Activated CD8-positive, alpha-beta T cell treated with anti-CD3 and anti-CD28 coated beads for 36 hours (primary cell): ENCODE measurements around the gene VGLL1. TPM values are rescaled to one million over a fixed set of nuclear protein-coding genes. Genes with fewer than 3 reads are reported as not detected.

Experiments
- ATAC-seq: fragments of 200-7000 bp; cut with Tn5 transposase; one replicate; pipeline ENCODE4 v1.10.0; 2021; ENCODE audit warnings: mild to moderate bottlenecking, moderate library complexity
- CTCF ChIA-PET: fragments of 350-600 bp; sonication (Branson Sonifier 250); formaldehyde crosslinking; loops from one replicate; lab custom pipeline; 2021; ENCODE audit warnings: antibody characterized with exemption; lab: Charles Lee
- POLR2A ChIA-PET: fragments of 350-600 bp; sonication (Branson Sonifier 250); formaldehyde crosslinking; loops from one replicate; lab custom pipeline; 2021; ENCODE audit warnings: antibody characterized with exemption; lab: Charles Lee
- DNase-seq: peaks from one replicate; pipeline ENCODE4 v3.0.0-alpha.2; 2020
- H3K27ac Mint-ChIP-seq: one replicate; pipeline ENCODE4 v1.8.0; 2021; ENCODE audit warnings: mild to moderate bottlenecking, mixed read lengths
- H3K27me3 Mint-ChIP-seq: one replicate; pipeline ENCODE4 v1.8.0; 2021; ENCODE audit warnings: mixed read lengths
- H3K36me3 Mint-ChIP-seq: one replicate; pipeline ENCODE4 v1.8.0; 2021; ENCODE audit warnings: low read depth, mixed read lengths
- H3K4me1 Mint-ChIP-seq: one replicate; pipeline ENCODE4 v1.8.0; 2021; ENCODE audit warnings: low read depth, mixed read lengths
- H3K4me3 Mint-ChIP-seq: one replicate; pipeline ENCODE4 v1.8.0; 2021; ENCODE audit warnings: mild to moderate bottlenecking, moderate library complexity, mixed read lengths
- H3K9me3 Mint-ChIP-seq: one replicate; pipeline ENCODE4 v1.8.0; 2021; ENCODE audit warnings: mixed read lengths
- intact Hi-C: fragments of 100-400 bp; cut with micrococcal nuclease; formaldehyde crosslinking; loops from one replicate; pipeline ENCODE4 v1.10.0; 2022
- total RNA-seq, 2 experiments: library from RNA; stranded (reverse); gene quantifications; one replicate each; pipeline ENCODE4 v1.2.3, GENCODE V29; 2021
- TF ChIP-seq, protein P1 (sequence below): fragments of 200-600 bp; IDR thresholded peaks from one replicate; pipeline ENCODE4 v1.8.0; 2022; ENCODE audit warnings: antibody characterized with exemption, mild to moderate bottlenecking

Gene VGLL1
- total RNA-seq, 2 experiments from 2014 or later, result not detected

DNA sequence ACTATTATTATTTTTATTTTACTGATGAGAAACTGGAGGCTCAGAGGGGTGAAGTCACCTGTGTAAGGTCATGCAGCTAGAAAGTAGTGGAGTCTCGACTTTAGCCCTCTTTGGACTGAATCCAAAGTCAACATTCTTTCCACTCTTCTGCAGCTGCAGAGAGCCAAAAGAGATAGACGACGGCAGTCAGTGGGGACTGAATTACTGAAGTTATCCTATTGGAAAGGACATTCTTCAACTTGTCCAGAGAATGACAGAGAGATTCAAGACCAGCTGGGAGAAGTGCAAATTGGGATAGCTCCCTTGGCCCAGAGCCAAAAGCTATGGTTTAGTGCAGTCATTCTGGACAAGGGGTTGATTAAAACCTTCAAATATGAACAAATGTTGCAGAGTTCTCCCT lies 42.5 kb downstream of the VGLL1 start:
- H3K36me3 Mint-ChIP-seq, result no peaks in the 10 kb centered on the region
- no peaks in the 10 kb centered on the region for H3K27me3 Mint-ChIP-seq
- H3K4me1 Mint-ChIP-seq, result peaks cover 36% of the 10 kb centered on the region
- no peaks in the 10 kb centered on the region for H3K9me3 Mint-ChIP-seq
- intact Hi-C loops, result no loop called here
- DNase-seq (no peak), ATAC-seq (no peak)
- ChIA-PET CTCF (interaction anchor here (0.6 to 8.4 kb wide), 4 partner anchors 12 to 307 kb away, joined by 3 to 60 read pairs (median 3); no protein-coding TSS in a partner anchor), POLR2A (interaction anchor here (0.6 kb wide), 1 partner anchor 24 kb away, joined by 3 read pairs; no protein-coding TSS in a partner anchor)
- TF ChIP-seq, protein P1, sequence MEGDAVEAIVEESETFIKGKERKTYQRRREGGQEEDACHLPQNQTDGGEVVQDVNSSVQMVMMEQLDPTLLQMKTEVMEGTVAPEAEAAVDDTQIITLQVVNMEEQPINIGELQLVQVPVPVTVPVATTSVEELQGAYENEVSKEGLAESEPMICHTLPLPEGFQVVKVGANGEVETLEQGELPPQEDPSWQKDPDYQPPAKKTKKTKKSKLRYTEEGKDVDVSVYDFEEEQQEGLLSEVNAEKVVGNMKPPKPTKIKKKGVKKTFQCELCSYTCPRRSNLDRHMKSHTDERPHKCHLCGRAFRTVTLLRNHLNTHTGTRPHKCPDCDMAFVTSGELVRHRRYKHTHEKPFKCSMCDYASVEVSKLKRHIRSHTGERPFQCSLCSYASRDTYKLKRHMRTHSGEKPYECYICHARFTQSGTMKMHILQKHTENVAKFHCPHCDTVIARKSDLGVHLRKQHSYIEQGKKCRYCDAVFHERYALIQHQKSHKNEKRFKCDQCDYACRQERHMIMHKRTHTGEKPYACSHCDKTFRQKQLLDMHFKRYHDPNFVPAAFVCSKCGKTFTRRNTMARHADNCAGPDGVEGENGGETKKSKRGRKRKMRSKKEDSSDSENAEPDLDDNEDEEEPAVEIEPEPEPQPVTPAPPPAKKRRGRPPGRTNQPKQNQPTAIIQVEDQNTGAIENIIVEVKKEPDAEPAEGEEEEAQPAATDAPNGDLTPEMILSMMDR, result no peak
- H3K4me3 Mint-ChIP-seq, result no peak overlapping the region
- H3K27ac Mint-ChIP-seq, result no peak overlapping the region

DNA sequence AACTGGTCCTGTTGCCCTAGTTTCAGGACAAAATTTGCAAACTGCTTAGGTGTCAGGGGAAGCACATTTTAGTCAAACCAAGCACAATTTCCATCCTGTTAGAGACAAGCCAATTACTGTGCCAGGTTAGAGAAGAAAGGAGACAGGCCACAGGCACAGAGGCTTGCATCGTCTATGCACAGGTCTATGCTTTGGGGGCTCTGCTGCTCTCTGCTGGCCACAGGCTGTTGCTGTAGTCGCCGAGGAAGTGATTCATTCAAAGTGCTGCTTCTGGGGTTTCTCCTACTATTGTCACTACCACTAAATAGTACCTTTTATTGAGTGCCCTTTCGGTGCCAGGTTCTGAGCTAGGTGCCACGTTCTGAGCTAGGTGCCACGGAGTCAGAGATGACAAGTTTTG lies 45.5 kb downstream of the VGLL1 start:
- intact Hi-C loops, result loop anchor here (5.0 kb wide), 1 partner anchor 80 kb away; the partner anchor contains the start of gene HTATSF1
- ATAC-seq, result peak; percentile 98

DNA sequence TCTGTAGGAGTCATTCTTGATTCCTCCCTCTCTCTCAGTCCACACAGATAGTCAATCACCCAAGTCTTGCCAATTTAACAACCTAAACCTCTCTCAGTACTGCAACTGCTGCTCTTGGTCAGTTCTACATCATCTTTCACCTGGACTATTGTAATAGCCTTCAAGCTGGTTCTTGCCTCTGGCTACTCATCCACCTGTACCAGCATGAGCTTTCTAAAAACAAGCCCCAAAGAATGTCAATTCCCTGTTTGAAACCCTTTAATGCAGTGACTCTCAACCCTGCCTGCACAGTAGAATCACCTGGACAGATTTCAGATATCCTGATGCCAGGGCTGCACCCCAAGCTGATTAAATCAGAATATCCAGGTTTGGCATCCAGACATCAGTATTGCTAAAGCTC lies 48.3 kb downstream of the VGLL1 start:
- Mint-ChIP-seq H3K27ac (no peak overlapping the region), H3K4me3 (no peak overlapping the region), H3K27me3 (no peaks in the 10 kb centered on the region), H3K9me3 (no peaks in the 10 kb centered on the region), H3K36me3 (no peaks in the 10 kb centered on the region), H3K4me1 (peaks cover 36% of the 10 kb centered on the region)
- intact Hi-C loops, result no loop called here
- ATAC-seq (no peak), DNase-seq (no peak)
- POLR2A ChIA-PET, result no interaction called here
- CTCF ChIA-PET, result interaction anchor here (0.9 to 8.4 kb wide), 3 partner anchors 18 to 116 kb away, joined by 3 to 60 read pairs (median 4); no protein-coding TSS in a partner anchor
- TF ChIP-seq, protein P1, result no peak

More for the DNA sequence above, 45.5 kb downstream of the VGLL1 start:
- no peak overlapping the region for H3K4me3 Mint-ChIP-seq
- H3K27ac Mint-ChIP-seq, result peak overlapping the region; percentile 44
- no peaks in the 10 kb centered on the region for H3K27me3 Mint-ChIP-seq
- no peaks in the 10 kb centered on the region for H3K9me3 Mint-ChIP-seq
- CTCF ChIA-PET, result interaction anchor here (0.6 to 8.4 kb wide), 16 partner anchors 9 to 168 kb away, joined by 3 to 60 read pairs (median 4); partner anchors contain the start of gene HTATSF1
- H3K36me3 Mint-ChIP-seq, result no peaks in the 10 kb centered on the region
- H3K4me1 Mint-ChIP-seq, result peaks cover 32% of the 10 kb centered on the region
- TF ChIP-seq, protein P1, result peak; percentile 57
- peak; percentile 83 for DNase-seq
- POLR2A ChIA-PET, result interaction anchor here (0.8 kb wide), 1 partner anchor 153 kb away, joined by 3 read pairs; no protein-coding TSS in a partner anchor

DNA sequence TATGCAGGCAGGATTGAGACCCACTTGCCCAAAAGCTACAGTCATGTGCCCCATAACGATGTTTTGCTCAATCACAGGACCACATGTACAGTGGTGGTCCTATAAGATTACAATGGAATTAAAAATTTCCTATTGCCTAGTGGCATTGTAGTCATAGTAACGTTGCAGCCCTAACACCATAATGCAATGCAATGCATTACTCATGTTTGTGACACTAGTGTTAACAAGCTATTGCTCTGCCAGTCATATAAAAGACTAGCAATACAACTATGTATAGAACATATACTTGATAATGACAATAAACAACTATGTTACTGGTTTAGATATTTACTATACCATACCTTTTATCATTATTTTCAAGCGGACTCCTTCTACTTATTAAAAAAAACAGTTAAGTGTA lies 50.6 kb downstream of the VGLL1 start:
- DNase-seq (no peak), ATAC-seq (no peak)
- H3K36me3 Mint-ChIP-seq, result no peaks in the 10 kb centered on the region
- no peak overlapping the region for H3K4me3 Mint-ChIP-seq
- TF ChIP-seq, protein P1, result no peak
- POLR2A ChIA-PET, result interaction anchor here (0.7 kb wide), 1 partner anchor 104 kb away, joined by 3 read pairs; no protein-coding TSS in a partner anchor
- no peak overlapping the region for H3K27ac Mint-ChIP-seq
- peaks cover 54% of the 10 kb centered on the region for H3K4me1 Mint-ChIP-seq
- CTCF ChIA-PET, result interaction anchor here (1.5 kb wide), 1 partner anchor 11 kb away, joined by 3 read pairs; no protein-coding TSS in a partner anchor
- H3K27me3 Mint-ChIP-seq, result no peaks in the 10 kb centered on the region
- H3K9me3 Mint-ChIP-seq, result no peaks in the 10 kb centered on the region
- intact Hi-C loops, result no loop called here

DNA sequence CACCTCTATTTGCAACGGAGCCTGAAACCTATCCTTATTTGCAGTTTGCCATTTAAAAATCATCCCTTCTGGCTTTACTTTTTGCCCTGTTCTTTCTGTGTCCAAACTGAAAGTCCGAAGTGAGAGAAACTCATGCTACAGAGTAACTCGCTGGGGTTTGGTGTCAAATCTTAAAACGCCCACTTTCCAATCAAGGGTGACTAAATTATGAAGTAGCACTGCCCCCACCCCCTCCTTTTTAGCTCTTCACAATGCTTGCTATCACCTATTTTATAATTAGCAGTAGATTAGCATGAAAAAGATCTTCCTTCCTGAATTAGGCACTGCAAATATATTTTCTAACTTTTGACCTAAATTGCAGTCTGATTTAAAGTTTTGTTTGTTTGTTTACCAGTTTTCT lies 52.5 kb downstream of the VGLL1 start:
- peak; percentile 83 for DNase-seq
- Mint-ChIP-seq H3K9me3 (no peaks in the 10 kb centered on the region), H3K27me3 (no peaks in the 10 kb centered on the region), H3K4me1 (peaks cover 54% of the 10 kb centered on the region), H3K4me3 (peak overlapping the region; percentile 12), H3K27ac (peak overlapping the region; percentile 85), H3K36me3 (no peaks in the 10 kb centered on the region)
- intact Hi-C loops, result no loop called here
- peak; percentile 48 for ATAC-seq
- TF ChIP-seq, protein P1, result no peak
- POLR2A ChIA-PET, result interaction anchor here (0.6 to 1.3 kb wide), 3 partner anchors 14 to 90 kb away, joined by 3 to 5 read pairs (median 4); no protein-coding TSS in a partner anchor
- CTCF ChIA-PET, result interaction anchor here (0.7 to 2.0 kb wide), 7 partner anchors 24 to 110 kb away, joined by 3 to 6 read pairs (median 3); no protein-coding TSS in a partner anchor
